Inflammatory macrophage treated with lipopolysaccharide for 4 hours (primary cell): Measurements from ENCODE around the gene KLHL22.
"Not testable (repeated sequence)": the region's sequence is repeated elsewhere in the genome, so short reads cannot be mapped to it uniquely, and the experiment has no call there.

Source experiments
- DNase-seq: peaks from one replicate; pipeline ENCODE4 v3.0.0-alpha.2; 2020

The KLHL22 gene

DNA sequence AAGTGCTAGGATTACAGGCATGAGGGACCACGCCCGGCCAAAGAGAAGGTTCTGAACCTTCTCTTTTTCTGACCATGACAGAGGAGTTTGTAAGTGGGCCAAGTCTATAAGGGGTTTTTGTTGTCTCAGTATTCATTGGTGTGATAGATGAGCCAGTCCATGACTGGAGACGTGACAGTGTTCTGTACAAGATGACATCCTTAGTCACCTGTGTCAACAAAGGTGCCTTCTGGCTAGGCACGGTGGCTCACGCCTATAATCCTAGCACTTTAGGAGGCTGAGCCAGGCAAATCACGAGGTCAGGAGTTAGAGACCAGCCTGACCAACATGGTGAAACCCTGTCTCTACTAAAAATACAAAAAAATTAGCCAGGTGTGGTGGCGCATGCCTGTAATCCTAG, 4.2 kb upstream of the KLHL22 start:
- DNase-seq: no peak

DNA sequence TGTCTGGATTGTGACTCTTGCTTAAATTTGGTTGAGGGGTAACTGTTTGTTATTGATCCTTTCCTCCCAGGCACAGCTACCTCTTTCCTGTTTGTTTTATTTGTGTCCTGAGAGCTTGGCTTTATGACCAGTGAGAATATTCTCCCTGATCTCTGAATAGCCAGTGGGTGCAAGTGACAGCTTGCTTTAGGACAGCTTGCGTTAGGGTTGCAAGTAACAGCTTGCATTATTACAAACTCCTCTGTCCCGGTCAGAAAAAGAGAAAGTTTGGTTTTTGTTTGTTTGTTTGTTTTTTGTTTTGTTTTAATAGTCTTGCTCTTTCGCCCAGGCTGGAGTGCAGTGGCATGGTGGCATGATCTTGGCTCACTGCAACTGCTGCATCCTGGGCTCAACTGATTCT, 3.3 kb upstream of the KLHL22 start:
- no peak for DNase-seq

DNA sequence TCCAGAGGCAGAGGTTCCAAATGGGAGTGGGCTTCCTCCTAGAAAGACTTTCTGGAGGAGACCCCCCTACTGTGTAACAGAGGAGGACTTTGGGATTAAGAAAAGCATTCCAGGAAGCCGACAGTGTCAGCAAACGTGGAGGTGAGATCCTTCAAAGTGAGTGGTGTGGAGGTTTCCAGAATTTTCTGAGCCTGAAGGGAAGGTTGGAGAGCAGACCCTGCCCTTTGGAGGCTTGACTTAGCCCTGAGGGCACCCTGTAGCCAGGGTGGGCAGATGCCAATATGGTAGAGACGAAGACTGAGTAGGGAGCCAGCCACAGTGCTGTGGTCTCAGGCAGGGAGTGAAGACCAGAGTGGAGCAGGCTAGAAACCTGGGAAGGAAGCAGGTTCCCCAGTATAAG, 1.8 kb upstream of the KLHL22 start:
- DNase-seq: no peak

DNA sequence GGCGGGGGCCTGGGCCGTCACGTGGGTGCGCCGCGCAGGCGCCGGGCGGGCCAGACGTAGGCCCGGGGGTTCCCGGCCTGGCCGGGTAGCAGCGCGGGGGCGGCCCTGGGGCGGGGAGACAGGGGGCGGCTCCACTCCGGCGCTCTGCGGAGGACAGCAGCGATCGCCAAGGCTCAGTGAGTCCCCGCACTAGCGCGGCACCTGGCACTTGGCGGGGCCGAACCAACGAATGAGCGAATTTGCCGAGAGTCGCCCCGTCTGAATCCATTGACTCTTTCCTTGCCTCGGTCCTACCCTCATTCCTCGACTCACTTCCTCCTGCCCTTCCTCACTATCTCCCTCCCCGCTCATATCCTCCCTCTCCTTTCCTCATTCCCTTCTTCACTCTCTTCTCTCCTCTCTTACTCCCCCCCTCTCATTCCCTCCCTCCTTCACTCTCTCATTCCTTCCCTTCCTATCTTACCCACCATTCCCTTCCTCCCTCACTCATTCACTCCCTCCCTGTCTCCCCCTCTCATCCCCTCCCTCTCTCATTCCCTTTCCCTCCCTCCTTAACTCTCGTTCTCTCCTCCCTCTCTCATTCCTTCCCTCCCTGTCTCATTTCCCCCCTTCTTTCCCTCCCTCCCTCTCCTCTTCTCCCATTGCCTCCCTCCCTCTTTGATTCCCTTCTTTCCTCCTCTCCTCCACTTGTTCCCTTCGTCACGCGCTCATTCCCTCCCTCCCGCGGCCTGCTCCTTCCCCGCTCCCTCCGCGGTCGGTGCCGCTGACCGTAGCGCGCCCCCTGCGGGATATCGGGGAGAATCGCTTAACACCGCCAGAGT, 476 bp upstream of the KLHL22 start:
- peak; percentile 95 for DNase-seq

DNA sequence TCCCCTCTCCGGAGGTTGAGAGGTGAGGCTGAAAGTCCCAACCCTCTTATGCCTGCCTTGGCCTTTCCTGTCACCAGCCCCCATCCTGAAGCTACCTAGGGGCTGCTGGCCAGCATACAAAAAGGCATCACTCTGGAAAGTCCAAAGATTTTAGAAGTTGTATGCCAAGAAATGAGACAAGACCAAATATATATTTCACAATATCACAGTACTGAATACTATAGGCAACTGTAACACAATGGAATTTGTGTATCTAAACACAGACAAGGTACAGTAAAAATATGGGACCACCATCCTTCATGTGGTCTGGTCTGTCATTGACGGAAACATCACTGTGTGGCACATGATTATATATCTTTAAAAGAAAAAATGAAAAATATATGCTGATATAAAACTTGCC, 4.2 kb downstream of the KLHL22 start:
- DNase-seq: no peak

DNA sequence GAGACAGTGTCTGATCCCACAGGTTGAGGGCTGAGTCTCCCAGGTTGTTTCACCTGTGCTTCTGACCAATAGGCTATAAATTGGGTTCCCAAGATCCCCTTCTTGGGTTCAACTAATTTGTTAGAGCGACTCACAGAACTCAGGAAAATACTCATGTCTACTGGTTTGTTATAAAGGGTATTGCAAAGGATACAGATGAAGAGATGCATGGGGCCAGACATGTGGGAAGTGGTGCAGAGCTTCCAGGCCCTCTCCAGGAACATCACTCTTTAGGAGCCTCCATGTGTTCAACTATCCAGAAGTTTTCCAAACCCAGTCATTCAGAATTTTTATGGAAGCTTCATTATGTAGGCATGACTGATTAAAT, 4.7 kb downstream of the KLHL22 start:
- no peak for DNase-seq

DNA sequence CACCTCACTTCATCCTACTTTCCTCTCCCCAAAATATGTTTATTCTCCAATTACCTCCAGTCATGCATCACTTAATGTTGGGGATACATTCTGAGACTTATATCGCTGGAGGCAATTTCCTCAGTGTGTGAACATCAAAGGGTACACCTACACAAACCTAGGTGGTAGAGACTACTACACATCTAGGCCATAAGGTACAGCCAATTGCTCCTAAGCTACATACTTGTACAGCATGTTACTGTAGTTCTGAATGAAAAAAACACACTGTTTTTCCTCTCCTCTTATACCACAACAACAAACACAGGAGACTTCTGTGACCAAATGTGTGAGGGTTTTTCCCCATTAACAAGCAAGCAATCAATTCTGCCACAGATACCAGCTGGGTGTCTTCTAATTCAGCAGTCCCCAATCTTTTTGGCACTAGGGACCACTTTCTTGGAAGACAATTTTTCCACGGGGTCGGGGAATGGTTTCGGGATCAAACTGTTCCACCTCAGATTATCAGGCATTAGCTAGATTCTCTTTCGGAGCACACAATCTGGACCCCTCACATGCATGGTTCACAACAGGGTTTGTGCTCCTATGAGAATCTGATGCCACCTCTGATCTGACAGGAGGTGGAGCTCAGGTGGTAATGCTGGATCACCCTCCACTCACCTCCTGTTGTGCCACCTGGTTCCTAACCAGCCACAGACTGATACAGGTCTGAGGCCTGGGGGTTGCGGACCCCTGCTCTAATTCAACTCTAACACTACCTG, 5.2 kb downstream of the KLHL22 start:
- no peak for DNase-seq

DNA sequence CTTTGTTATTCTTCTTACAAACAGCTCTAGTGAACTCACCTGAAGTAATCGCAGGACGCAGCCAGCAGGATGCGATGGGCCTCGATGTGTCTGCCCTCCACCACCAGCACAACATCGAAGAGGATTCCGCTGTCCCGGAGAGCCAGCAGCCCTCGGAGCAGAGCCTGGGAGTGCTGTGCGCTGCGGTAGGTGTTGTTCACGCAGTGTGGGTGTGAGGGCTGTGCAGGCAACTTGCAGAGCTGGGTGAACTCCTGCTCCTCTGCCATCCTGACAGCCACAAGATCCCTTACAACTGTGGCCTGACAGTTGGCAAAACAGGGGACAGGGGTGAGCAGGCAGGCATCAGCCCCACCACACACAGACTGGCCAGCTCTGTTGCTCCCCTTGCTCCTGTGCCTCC, 6.6 kb downstream of the KLHL22 start:
- DNase-seq: no peak

DNA sequence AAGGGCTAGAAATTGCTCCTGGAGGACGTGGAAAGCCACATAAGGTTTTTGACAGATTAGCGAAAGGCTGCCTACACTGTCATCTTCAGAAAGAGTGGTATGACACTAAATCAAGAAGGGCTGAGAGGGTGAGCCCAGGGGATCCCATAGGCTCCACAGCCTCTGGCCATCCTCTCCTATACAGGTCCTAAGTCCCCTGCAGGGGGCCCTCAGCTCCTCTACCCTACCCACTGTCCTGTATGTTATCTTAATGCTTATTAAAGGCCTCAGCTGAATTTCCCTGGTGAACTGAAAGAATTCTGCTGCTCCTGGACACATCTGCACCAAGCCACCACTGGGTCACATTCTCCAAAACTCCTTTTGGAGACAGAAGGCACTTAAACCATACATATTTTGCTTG, 7.9 kb downstream of the KLHL22 start:
- DNase-seq: no peak

DNA sequence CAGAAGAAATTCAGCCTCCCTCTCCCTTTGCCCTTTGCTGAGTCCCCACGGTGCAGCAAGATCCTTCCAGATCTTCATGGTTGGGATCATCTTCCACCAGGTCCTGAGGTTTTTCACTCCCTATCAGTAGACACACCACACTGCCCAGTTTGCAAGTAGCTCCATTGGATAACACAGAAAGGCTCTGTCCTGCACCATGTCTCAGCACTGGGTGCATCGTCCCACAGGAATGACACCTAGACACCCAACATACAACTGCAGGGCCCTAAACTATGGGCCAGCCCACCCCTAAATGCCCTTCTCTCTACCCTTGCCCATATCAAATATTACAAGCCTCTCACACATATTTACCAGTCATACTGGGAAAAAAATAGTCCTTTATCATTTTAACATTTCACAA, 9.4 kb downstream of the KLHL22 start:
- DNase-seq: no peak

DNA sequence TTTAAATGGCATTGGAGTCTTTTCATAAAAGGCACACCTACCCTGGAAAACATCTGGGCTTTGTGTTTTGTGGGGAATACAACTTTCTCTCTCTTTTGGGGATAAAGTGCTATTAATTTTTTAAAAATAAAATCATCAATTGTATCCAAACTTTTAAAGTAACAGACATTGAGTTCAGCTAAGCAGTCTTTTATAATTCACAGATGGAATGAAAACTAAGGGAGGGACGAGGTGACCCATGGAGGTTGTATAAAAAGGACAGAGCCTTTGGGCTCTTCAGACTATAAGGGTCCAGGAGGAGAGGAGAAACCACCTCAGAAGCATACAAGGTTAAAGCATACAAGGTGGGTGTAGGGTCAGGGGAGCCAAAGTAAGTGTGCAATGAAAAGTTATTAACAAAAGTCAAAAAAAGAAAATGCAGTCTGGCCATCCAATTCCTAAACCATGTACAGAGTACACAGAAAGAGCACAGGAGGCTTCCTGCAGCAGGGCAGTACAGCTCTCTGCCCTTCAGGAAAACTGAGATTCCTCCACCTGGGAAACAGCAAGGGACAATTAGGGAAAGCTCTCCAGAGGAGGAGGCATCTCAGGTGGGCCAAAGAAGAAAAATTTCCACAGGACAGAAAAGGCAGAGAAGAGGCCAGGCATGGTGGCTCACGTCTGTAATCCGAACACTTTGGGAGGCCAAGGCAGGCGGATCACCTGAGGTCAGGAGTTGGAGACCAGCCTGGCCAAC, 10.5 kb downstream of the KLHL22 start:
- DNase-seq: no peak

DNA sequence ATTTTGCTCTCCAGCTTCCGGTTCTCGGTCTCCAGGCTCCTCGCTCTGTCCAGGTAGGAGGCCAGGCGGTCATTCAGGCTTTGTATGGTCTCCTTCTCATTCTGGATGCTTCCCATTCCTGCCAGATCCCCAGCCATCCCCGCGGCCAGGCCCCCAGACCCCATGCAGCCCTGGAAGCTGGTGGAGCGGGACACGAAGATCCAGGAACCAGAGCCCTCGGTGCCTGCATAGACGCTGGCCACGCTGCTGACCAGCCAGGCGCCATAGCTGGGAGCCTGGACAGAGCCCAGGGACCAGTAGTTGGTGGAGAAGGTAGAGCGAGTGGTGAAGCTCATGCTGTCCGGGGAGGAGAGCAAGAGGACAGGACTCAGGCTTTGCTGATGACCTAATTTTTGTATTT, 11.8 kb downstream of the KLHL22 start:
- no peak for DNase-seq

DNA sequence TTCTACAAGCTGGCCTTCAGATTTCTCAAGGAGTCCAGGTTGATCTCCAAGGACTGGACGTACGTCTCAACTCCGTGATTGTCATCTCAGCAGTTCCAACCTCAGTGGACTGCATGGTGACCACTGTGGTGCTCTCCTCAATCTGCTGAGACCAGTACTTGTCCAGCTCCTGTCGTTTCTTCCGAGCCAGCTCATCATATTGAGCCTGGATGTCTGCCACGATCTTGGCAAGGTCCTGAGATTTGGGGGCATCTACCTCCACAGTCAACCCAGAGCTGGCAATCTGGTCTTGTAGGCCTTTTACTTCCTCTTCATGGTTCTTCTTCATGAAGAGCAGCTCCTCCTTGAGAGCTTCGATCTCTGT, 12.5 kb downstream of the KLHL22 start:
- DNase-seq: not testable (repeated sequence)

DNA sequence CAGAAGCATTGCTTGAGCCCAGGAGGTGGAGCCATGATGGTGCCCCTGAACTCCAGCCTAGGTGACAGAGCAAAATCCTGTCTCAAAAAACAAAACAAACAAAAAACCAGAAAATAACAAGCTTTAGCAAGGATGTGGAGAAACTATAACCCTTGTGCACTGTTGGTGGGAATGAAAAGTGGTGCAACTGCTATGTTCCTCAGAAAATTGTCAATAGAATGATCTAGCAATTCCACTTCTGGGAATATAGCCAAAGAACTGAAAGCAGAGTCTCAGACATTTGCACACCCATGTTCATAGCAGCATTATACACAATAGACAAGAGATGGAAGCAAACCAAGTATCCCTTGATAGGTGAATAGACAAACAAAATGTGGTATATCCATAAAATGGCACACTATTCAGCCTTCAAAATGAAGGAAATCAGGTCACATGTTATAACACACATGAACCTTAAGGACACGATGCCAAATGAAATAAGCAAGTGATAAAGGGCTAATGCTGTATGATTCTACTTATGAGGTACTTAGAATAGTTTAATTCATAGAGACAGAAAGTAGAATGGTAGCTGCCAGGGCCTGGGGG, 15.9 kb downstream of the KLHL22 start:
- no peak for DNase-seq

DNA sequence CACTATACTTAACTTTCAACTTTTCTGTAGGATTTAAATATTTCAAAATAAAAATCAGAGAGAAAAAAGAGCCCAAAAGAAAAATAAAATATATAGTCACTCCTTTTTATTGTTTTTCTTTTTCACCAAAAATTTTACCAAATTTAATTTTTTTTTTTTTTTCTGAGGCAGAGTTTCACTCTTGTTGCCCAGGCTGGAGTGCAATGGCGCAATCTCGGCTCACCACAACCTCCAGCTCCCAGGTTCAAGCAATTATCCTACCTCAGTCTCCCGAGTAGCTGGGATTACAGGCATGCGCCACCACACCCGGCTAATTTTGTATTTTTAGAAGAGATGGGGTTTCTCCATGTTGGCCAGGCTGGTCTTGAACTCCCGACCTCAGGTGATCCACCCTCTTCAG, 17.5 kb downstream of the KLHL22 start:
- not testable (repeated sequence) for DNase-seq

DNA sequence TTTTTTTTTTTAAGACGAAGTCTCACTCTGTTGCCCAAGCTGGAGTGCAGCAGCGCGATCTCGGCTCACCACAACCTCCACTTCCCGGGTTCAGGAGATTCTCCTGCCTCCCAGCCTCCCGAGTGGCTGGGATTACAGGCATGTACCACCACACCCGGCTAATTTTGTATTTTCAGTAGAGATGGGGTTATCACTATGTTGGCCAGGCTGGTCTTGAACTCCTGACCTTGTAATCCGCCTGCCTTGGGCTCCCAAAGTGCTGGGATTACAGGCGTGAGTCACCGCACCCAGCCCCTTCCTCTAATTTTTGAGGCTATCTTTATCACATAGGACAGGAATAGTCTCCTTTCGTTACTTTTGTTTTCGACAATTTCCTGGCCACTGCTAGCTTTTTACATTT, 20.0 kb downstream of the KLHL22 start:
- not testable (repeated sequence) for DNase-seq

DNA sequence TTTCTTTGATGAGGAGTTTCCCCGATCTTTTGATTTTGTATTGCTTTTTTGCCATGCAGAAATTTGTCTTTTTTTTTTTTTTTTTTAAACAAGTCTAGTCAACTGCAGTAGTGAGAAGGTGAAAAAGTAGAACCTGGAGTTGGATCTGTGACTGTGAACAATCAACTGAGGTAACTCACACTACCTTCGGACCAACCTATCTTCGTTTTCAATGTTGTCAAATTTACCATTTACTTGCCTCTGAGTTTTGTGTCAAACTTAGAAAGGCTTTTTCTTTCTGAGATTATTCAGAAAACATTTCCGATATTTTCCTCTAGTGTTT, 20.5 kb downstream of the KLHL22 start:
- DNase-seq: no peak

DNA sequence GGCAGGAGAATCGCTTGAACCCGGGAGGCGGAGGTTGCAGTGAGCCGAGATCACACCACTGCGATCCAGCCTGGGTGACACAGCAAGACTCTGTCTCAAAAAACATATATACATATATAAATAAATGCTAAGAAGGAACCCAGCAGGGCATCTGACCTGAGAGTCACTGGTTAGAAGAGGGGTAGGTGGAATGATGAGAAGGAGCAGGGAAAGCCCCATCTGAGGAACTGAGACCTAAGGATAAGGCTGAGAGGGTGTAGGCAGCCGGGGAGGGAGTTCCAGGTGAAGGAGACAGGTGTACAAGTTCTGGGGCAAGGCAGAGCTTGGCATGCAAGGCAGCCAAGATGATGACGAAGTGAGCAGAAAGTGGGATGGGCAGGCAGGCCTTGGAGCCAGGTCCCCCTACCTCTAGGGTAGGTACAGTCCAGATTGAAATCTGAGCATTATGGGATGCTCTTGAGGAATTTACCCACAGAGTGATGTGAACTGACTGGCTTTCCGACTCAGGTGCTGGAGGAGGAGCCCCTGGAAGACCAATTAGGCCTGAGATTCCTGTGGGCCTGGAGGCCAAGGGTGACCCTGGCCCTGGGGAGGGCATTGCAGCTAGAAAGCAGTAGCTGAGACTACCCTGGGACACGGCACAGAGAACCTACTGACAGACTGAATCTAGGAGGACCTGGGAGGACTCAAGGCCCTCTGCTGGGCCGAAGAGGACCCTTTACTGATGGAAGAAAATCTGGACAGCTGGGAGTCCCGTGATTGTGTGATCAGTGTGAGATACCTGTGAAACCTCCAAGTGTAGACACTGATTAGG, 22.8 kb downstream of the KLHL22 start:
- DNase-seq: no peak

DNA sequence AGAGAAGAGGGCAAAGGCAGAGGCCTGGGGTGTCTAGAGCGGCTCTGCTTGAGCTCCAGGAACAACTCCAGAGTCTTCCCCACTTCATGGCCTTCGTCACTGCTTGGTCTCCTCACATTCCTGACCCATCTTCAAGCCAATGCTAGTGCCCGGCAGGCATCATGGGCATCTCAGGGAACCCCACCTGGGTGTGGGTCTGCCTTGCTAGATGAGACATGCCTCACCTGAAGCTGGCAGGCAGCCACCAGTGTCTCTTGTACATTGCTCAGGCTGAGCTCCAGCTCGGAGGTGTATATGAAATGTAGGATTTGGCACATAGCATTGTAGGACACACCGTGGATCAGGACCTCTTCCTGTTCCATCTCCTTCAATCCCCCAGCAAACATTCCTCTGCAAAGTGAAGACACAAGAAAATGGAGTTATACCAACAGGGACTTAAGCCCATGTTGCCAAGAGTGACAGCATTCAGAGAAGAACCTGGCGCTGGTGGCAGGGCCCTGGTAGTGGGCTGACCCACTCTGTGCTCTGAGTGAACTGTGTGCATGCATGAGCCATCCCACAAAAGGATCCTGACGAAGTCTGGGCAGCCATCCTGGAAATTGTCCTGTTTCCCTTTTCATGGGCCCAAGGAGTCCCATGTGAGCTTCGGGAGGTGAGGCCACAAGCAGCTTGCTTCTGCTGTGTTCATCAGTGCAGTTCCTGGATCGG, 24.3 kb downstream of the KLHL22 start:
- no peak for DNase-seq

DNA sequence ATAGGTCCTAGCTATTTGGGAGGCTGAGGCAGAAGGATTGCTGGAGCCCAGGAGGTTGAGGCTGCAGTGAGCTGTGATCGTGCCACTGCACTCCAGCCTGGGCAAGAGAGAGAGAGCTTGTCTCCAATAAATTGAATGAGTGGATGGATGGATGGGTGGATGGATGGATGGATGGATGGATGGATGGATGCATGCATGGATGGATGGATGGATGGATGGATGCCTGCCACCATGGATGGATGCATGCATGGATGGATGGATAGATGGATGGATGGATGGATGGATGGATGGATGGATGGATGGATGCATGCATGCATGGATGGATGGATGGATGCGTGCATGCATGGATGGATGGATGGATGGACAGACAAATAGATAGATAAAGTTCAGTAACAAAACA, 25.1 kb downstream of the KLHL22 start:
- not testable (repeated sequence) for DNase-seq

DNA sequence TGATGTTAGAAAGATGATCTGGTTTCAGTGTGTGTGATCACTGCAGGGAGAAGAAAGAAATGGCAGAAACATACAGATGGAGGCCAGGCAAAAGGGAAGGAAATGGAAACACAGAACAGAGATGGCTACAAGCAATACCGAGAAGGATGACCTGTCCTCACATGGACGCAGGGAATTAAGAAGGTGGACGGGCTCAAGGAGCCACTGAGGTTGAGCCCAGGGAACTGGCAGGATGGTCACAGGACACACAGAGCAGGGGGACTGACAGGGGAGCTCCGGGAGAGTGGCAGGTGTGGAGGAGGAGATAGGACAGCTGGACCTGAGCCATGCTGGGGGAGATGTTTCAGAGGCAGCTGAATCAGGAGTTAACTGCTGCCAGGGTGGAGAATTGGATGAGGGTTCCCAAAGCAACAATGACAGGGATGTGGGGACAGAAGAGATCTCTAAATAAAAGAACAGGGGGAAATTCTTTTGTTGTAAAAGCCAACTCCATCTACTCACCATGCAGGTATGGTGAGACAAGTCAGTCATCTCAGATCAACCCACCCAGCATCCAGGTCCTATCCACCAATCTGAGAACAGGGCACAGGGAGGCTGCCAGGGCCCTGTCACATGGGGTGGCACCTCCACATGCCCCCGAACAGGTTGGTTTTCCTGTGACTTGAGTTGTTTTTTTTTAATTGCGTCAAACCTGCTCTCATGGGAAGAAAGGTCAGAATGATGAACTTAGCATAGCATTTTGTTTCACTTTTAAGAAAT, 26.3 kb downstream of the KLHL22 start:
- no peak for DNase-seq
